Lower lobe of right lung (tissue), 2 donors: Measurements from ENCODE around the gene CTSH. TPM values are rescaled to one million over a fixed set of nuclear protein-coding genes. Genes with fewer than 3 reads are reported as not detected.

Experiments used
- ATAC-seq, 2 donors: fragments of 200-7000 bp; cut with Tn5 transposase; one replicate each; pipeline ENCODE4 v1.9.1; 2020 to 2022; ENCODE audit warnings: mild to moderate bottlenecking in 2 of 2, moderate library complexity in 2 of 2
- DNase-seq: peaks from one replicate; pipeline ENCODE4 v3.0.0-alpha.2; 2020
- H3K27ac ChIP-seq: fragments of 200-600 bp; one replicate; pipeline ENCODE4 v1.8.0; 2022
- H3K27me3 ChIP-seq: fragments of 200-600 bp; one replicate; pipeline ENCODE4 v1.8.0; 2022; ENCODE audit warnings: low read depth
- H3K36me3 ChIP-seq: fragments of 200-600 bp; one replicate; pipeline ENCODE4 v1.8.0; 2022; ENCODE audit warnings: mild to moderate bottlenecking
- H3K4me1 ChIP-seq: fragments of 200-600 bp; one replicate; pipeline ENCODE4 v1.8.0; 2022
- H3K4me3 ChIP-seq: fragments of 200-600 bp; one replicate; pipeline ENCODE4 v1.8.0; 2022; ENCODE audit warnings: mild to moderate bottlenecking
- H3K9me3 ChIP-seq: fragments of 200-600 bp; one replicate; pipeline ENCODE4 v1.8.0; 2022
- intact Hi-C: fragments of 100-400 bp; cut with DNase I; formaldehyde crosslinking; loops from one replicate; pipeline ENCODE4 v1.11.0; 2022
- total RNA-seq: library from RNA; stranded (reverse); fragmentation: NEBNext Ultra II Directional; extraction: Animal tissue kit (Norgen Biotek cat#: 25700); gene quantifications from one replicate; pipeline ENCODE4 v1.2.1, GENCODE V29; 2021
- TF ChIP-seq, protein P1 (sequence below): fragments of 200-600 bp; IDR thresholded peaks from one replicate; pipeline ENCODE4 v1.8.0; 2022; ENCODE audit warnings: antibody characterized with exemption, mild to moderate bottlenecking
- donor health status: DM: no; HTN: yes; CAD: no; lungs with severe emphysema.

CTSH gene
- total RNA-seq, 1 donor from 2014 or later, result 724 TPM

DNA sequence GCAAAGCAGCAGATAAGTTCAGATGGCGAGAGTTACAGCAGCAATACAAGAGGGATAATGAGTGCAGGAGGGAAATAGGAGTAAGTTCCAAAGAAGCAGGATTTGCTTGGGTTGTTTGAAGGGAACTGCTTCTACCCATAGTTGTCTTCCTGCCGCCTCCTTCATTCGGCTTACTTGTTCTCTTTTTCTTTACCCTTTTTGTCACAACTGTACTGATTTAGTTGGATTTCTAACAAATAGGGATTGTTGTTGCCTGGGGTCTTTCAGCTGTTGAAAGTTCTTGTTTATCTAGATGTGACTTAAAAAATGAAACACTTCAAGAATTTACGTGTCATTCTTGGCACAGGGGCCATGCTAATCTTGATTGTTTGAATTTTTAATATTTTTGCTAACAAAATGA, 46.3 kb downstream of the CTSH start:
- ATAC-seq (no peak), DNase-seq (no peak)
- H3K27ac ChIP-seq, result no peak overlapping the region
- intact Hi-C loops, result no loop called here
- H3K36me3 ChIP-seq, result peaks cover 100% of the 10 kb centered on the region
- no peak overlapping the region for H3K4me3 ChIP-seq
- H3K27me3 ChIP-seq, result no peaks in the 10 kb centered on the region
- no peaks in the 10 kb centered on the region for H3K9me3 ChIP-seq
- TF ChIP-seq, protein P1, sequence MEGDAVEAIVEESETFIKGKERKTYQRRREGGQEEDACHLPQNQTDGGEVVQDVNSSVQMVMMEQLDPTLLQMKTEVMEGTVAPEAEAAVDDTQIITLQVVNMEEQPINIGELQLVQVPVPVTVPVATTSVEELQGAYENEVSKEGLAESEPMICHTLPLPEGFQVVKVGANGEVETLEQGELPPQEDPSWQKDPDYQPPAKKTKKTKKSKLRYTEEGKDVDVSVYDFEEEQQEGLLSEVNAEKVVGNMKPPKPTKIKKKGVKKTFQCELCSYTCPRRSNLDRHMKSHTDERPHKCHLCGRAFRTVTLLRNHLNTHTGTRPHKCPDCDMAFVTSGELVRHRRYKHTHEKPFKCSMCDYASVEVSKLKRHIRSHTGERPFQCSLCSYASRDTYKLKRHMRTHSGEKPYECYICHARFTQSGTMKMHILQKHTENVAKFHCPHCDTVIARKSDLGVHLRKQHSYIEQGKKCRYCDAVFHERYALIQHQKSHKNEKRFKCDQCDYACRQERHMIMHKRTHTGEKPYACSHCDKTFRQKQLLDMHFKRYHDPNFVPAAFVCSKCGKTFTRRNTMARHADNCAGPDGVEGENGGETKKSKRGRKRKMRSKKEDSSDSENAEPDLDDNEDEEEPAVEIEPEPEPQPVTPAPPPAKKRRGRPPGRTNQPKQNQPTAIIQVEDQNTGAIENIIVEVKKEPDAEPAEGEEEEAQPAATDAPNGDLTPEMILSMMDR, result no peak
- H3K4me1 ChIP-seq, result peaks cover 20% of the 10 kb centered on the region

DNA sequence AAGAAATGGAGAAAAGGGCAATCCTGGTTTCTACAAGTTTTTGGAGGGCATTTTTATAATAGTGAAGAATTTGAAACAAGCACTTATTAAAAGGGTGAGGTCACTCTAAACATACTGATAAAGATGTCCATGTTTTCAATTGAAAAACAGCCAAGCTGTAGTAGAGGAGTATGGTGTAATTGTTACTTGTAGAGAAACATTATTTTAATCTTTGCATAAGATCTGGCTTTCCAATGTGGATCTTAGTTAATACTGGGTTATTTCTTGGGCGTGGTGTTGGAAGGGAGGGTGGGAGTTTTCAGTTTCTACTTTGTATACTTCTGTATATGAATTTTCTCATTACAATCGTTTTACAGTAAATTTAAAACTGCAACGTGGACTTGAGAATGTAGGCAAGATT, 49.4 kb downstream of the CTSH start:
- TF ChIP-seq, protein P1, result no peak
- intact Hi-C loops, result no loop called here

DNA sequence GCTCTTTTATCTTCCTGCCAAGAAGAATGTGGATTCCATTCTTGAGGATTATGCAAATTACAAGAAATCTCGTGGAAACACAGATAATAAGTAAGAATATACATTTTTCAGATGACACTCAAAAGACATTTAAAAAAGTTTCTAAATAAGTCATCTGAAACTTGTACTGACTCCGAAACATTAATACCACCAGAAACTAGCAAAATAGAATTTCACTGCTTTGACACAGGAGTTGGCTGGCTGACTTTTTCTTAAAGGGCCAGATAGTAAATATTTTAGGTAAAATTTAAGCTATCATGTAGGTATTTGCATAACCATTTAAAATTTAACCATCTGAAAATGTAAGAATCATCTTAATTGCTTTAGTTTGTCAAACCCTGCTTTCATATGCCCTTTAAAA, 51.3 kb downstream of the CTSH start:
- no peaks in the 10 kb centered on the region for H3K9me3 ChIP-seq
- peaks cover 6% of the 10 kb centered on the region for H3K4me1 ChIP-seq
- no peaks in the 10 kb centered on the region for H3K27me3 ChIP-seq
- ATAC-seq (no peak), DNase-seq (no peak)
- H3K27ac ChIP-seq, result no peak overlapping the region
- no peak overlapping the region for H3K4me3 ChIP-seq
- intact Hi-C loops, result no loop called here
- H3K36me3 ChIP-seq, result peaks cover 100% of the 10 kb centered on the region
- TF ChIP-seq, protein P1, result no peak

More for the DNA sequence above, 49.4 kb downstream of the CTSH start:
- Histone ChIP-seq H3K4me3 (no peak overlapping the region), H3K27me3 (no peaks in the 10 kb centered on the region), H3K36me3 (peaks cover 100% of the 10 kb centered on the region), H3K4me1 (no peaks in the 10 kb centered on the region), H3K9me3 (no peaks in the 10 kb centered on the region), H3K27ac (no peak overlapping the region)
- no peak for ATAC-seq
- DNase-seq, result no peak

DNA sequence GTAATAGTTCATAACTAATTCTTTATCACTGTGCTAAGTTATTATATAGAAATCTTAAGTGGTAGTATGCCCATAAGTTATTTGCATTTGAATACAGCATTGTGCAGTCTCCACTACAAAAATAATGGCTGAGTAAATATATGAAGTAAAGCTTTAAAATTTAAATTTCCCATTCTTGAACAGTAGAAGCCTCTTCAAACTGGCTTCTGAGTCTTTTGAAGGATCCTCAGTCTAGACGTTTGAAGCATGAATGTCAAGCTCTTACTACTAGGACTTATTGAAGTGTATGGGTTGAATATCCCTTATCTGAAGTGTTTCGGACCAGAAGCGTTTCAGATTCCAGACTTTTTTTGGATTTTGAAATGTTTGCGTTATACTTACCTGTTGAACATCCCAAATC, 55.8 kb downstream of the CTSH start:
- no peak overlapping the region for H3K4me3 ChIP-seq
- no peaks in the 10 kb centered on the region for H3K9me3 ChIP-seq
- no peak overlapping the region for H3K27ac ChIP-seq
- DNase-seq (no peak), ATAC-seq (peak in 1 of 2 donors; percentile 78)
- H3K4me1 ChIP-seq, result peaks cover 13% of the 10 kb centered on the region
- H3K27me3 ChIP-seq, result no peaks in the 10 kb centered on the region
- intact Hi-C loops, result no loop called here
- TF ChIP-seq, protein P1, result no peak
- H3K36me3 ChIP-seq, result peaks cover 100% of the 10 kb centered on the region

DNA sequence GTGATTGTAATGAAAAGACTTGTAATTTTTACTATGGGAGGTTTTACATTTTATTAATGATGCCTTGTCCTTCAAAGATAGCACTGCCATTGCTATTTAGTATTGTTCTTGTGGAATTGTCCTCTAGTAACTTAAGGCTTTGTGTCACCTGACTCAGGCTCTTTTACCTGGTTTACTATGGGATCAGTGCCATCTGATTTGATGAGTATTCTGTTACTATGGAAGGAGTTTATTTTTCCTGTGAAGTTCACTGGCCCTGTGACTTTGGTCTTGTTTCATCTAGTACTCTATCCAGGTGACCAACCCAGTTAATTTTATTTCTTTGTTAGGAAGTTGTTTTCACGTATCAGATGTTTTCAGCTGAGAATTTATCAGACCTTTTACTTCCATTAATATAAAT, 63.2 kb downstream of the CTSH start:
- peaks cover 70% of the 10 kb centered on the region for H3K4me1 ChIP-seq
- H3K4me3 ChIP-seq, result no peak overlapping the region
- DNase-seq (no peak), ATAC-seq (peak in 1 of 2 donors; percentile 38)
- TF ChIP-seq, protein P1, result no peak
- no peak overlapping the region for H3K27ac ChIP-seq
- intact Hi-C loops, result no loop called here
- H3K9me3 ChIP-seq, result no peaks in the 10 kb centered on the region
- peaks cover 66% of the 10 kb centered on the region for H3K36me3 ChIP-seq
- no peaks in the 10 kb centered on the region for H3K27me3 ChIP-seq

DNA sequence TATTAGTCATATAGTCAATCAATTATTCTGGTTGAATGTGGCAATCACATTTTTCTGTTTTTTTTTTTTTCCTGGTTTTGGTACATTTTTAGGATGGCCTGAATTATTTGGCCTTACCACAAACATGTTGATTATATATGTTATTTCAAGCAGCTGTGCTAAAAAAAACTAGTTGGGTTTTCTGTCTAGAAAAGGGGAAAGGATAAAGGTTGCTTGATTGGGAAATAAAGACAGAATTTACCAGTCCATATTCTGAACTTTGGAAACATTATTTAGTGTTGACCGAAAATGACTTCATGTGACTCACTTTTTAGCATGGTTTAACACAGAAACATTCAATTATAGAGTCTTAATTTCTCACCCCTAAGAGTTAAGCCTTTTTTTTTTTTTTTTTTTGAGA, 64.0 kb downstream of the CTSH start:
- no peaks in the 10 kb centered on the region for H3K9me3 ChIP-seq
- H3K4me3 ChIP-seq, result no peak overlapping the region
- peaks cover 58% of the 10 kb centered on the region for H3K36me3 ChIP-seq
- intact Hi-C loops, result no loop called here
- no peaks in the 10 kb centered on the region for H3K27me3 ChIP-seq
- ATAC-seq (no peak), DNase-seq (no peak)
- TF ChIP-seq, protein P1, result no peak
- H3K27ac ChIP-seq, result no peak overlapping the region
- peaks cover 78% of the 10 kb centered on the region for H3K4me1 ChIP-seq
